T1000 (cell line): Measurements from ENCODE around the gene PFKFB1.
"Not testable (repeated sequence)": the region's sequence is repeated elsewhere in the genome, so short reads cannot be mapped to it uniquely, and the experiment has no call there.

Experiments
- DNase-seq: peaks from one replicate; lab custom pipeline; 2025; ENCODE audit warnings: mixed read lengths; lab: John Stamatoyannopoulos, UW

Gene PFKFB1

DNA sequence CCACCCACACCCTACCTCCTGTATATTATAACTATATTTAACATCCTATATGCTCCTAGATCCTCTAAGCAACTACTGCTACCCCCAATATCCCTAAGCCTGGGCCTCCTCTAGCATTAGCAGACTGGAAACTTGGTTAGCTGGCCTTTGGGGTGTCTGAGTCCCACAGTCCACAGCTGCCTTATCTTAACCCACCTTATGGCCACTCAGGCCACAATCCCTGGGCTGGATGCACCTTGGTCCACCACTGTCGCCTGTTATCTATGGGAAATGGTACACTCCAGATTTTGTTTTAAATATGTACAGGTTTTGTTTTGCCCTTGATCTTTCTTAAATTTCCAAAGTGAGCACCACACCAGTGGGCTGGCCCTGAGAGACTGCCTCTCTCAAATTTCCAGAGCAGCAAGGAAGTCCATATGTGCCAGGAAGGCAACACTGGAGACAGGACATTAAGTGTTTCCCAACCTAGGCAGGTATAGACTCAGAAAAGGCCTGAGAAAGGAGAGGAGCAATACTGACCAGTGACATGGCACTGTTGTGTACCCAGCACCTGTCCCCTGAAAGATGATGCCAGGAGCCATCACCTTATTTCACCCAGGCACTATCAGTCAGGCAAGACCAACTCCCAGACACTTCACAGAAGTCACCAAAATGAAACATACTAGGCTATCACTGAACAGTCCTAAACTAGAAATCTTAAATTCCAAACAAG is 921 bp downstream of the PFKFB1 start:
- DNase-seq = no peak

DNA sequence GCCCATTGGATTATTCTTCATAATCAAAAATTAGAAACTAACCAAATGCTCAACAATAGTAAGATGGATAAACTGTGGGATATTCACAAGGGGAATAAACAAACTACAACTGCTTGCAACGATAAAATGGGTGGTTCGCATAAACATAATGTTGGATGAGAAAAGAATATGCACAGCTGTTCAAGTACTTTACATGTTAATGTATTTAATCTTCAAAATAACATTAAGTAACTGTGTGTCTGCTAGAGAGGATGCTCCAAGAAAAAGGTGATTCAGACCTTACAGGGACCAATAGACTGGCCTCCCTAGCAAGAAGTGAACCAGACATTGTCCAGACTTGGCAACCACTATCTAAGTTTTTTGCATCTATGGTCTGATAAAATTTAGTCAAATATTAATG is 2.3 kb downstream of the PFKFB1 start:
- no peak for DNase-seq

DNA sequence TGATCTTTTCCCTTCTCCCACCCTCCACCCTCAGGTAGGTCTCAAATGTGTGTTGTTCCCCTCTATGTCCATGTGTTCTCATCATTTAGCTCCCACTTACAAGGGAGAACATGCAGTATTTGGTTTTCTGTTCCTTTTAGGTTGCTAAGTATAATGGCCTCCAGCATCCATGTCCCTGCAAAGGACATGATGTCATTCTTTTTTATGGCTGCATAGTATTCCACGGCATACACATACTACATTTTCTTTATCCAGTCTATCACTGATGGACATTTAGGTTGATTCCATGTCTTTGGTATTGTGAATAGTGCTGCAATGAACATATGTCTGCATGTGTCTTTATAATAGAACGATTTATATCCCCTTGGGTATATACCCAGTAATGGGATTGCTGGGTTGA is 10.7 kb downstream of the PFKFB1 start:
- not testable (repeated sequence) for DNase-seq

DNA sequence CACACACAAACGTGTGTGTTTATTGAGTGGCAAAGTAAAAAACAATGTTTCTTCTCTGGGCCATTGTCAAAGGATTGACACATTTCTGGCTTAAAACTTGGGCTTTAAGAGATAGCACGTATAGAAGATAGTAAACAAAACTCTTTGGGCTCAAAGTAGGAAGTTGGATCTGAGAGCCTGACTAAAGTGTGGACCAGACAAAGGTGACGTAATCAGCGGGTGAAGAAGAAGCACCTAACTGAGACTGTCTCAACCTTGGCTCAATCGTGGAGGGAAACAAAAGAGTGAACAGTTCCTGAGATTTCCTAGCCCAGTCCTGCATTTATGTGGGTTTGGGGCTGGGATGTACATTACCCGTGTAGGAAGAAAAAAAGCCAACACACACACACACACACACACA is 13.7 kb downstream of the PFKFB1 start:
- DNase-seq = no peak

DNA sequence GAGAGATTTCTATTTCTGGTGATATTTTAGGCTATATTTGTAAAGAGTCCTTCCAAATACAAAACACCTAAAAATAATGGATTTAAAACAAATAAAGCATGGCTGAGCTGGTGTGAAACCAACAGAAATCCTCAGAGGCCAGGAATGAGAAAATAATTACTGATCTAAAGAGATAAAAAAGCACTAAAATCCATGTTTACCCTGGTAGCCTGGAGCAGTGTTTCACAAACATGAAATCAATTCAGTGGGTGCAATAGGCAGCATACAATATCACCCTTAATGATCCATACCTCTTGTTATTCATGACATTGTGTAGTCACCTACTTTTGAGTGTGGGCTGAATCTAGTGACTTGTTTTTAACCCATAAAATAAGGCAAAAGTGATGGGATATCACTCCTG is 14.6 kb downstream of the PFKFB1 start:
- DNase-seq = no peak

DNA sequence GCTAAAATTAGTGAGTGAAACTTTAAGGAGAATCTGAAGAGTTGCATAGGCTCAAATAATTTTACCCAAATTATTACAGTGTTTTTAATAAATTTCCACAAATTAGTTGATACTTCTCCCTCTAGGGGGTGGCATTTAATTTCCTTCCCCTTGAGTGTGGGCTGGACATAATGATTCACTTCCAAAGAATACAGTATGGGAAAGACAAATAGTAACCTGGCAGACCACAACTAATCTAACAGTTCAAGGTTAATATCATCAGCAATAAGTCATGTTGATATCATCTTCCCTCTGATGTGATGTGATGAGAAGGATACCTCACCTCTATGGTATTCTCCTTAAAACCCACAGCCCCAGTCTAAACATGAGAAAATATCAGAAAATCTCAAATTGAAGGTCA is 15.5 kb downstream of the PFKFB1 start:
- no peak for DNase-seq

DNA sequence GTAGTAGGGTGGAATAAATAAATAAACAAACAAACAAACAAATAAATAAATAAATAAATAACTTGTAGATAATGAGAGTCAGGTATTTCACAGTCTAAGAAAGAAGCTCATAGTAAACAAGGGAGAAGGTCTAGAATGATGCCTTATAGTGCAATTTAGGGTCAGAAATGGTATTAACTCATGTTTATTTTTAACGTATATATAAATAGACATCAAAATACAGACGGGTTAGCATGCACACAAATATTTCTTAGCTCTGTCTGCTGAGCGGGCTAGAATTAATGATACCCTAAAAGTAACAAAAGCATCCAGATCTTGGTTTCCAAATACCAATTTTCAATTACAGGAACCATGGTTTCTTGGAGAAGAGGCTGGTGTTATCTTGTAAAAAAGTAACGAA is 16.6 kb downstream of the PFKFB1 start:
- no peak for DNase-seq

DNA sequence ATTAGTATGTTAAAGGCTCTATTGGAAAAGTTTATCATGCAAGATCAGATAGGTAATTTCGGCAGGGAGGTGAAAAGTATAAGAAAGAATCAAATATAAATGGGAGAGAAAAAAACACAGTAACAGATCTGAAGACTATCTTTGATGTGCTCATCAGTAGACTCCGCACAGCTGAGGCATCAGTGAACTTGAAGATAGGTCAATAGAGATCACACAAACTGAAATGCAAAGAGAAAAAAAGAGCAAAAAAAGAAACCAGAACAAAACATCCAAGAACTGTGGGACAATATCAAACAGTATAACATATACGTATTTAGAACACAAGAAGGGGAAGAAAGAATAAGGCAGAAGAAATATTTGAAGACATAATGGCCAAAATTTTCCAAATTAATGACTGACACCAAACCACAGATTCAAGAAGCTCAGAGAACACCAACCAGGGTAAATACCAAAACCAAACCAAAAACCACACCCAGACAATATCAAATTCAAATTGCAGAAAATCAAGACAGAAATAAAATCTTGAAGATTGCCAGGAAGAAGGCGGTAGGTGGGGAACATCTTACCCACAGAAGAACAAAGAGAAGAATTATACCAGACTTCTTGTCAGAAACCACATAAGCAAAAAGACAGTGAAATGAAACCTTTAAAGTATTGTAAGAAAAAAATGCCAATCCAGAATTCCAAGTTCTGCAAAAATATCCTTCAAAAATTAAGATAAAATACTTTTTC is 29.1 kb downstream of the PFKFB1 start:
- DNase-seq = no peak

DNA sequence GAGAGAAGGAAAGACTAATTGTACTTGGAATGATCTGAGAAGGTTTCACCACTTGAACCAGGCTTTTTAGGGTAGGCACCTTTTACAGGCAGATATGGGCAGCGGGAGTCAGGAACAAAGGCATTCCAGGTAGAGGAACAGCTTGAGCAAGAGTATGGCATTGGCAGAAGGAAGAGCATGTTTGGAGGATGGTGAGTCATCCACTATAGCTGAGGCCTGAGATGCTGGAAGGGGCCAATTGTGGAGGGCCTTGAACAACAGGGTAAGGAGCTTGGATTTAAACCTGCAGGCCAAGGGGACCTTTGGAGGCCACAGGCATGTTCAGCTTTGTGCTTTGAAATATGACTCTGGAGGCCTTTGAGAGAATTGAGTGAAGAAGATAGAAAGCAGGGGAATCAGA is 32.2 kb downstream of the PFKFB1 start:
- no peak for DNase-seq

DNA sequence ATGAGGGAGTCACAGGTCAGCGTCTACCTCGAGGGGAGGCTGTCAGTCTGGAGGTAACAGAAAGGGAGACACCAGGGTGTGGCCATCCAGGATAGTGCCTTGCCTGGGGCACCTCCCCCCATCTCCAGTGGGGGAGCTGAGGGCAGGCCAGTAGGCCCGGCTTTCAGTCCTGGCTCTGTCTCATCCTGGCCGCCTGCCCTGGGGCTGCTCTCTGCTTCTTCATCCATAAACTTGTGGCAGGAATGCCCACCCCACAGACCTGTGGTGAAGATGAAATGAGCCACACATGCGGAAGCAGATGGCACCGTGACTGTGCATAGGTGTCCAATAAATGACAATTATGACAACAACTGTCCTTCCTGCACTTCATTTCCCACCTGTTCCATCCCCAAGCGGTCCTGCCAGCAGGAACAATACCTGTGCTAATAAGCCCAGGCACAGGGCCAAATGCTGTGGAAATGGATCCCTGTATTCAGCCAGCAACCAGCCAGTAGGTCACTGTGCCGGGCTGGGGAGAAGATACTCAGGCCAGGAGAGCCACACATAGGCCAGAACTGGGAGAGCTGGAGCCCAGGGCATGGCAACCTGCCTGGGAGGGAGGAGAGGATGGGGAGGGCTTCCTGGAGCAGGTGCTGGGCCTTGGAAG is 43.1 kb downstream of the PFKFB1 start:
- DNase-seq = no peak

DNA sequence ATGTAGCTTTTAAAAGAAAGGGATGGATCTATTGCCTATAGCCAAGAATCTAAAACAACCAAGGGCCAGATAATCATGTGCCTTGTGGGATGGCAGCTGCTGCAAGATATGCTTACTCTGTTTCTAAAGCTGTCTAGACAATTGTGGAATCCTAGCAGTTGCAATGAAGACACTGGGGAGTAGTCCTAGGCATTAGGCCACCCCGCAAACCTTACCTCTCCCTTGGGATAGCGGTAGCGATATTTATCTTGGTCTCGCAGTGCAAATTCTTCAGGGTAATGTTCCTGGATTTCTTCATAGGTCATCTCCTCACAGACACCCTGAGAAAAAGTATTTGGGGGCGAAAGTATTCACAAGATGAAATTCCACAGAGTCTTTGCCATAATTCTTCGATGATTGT is 48.8 kb downstream of the PFKFB1 start:
- DNase-seq = no peak

DNA sequence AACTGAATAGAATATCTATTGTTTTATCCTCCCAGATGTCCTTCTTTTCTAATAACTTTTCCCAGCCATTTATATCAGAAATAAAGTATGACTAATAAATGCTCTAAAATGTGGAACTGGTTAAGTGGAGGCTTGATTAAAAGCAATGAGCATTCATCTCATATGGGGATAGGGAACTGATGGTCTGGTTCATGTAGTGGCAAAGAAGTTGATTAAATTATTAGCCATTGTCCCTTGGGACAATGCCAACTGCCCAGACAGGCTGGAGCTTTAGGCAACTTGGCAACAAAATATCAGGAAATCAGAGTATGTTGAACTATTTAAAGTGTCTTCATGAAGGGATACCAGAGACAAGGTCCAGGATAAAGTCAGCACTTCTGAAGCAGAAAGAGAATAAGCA is 49.2 kb downstream of the PFKFB1 start:
- no peak for DNase-seq

DNA sequence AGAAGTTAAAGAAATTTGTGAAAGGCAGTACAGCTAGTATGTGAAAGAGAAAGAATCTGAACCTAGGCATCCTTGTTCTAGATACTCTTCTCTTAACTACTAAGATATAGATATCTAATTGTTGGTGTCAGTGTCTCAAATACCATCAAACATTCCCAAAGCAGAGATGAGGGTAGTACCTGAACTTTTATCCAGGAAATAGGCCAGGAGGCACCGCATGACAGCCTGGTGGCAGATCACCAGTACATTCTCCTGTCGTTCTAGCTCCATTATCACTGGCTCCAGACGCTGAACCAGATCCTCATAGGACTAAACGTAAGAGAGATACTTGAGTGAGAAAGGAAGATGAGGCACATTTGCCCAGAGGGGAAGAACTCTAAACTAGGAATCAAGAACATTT is 56.6 kb downstream of the PFKFB1 start:
- DNase-seq = no peak

DNA sequence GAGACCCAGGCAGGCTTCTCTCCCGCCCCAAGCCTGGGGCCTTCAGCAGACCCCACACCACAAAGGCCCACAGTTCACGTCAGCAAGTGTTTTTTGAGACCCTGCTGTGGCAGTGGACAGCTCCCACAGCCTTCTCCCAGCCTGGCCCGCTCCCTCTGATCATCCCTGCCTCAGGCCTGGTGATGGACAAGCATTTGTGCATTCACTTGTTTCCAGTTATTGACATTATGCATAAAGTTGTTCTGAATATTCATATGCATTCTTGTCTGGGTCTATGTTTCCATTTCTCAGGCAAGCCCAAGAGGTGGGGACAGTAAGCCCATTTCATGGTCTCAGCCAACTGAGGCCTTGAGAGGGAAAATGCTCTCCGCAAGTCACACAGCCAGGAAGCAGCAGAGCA is 58.7 kb downstream of the PFKFB1 start:
- DNase-seq = no peak

DNA sequence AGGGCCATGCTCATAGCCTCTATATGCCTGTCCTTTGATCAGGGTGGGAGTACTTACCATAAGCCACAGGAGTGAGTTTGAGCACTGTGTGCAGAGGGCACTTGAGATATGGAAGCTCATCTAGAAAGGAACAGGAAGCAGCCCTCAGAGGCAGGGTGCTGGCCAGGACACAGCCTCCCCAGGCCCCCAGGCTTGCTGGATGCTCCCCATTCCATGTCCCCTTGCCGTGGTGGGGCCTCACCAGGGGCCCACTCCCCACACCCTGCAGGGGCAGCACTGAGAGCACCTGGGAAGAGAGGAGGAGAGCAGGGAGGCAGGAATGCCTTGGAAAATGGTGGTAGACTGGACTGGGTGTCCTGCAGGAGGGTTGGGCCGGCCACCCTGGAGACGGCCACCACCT is 59.1 kb downstream of the PFKFB1 start:
- DNase-seq = no peak

DNA sequence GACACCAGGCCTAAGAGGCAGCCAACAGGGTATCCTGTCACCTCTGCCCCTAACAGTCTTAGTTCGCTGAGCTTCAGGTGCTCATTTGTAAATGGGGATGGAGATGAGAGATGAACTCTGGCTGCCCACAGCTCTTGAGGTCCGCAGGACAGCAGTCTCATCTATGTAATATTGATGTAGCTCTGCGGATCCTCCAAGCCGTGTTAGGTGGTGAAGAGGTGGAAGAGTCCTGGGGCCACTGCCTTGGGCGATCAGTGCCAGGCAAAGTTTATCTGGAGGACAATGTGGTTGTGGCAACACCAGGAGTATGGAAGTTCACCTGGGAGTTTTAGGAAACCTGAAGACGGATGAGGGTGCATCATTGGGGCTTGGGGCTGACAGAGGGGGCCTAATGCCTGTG is 59.9 kb downstream of the PFKFB1 start:
- no peak for DNase-seq

DNA sequence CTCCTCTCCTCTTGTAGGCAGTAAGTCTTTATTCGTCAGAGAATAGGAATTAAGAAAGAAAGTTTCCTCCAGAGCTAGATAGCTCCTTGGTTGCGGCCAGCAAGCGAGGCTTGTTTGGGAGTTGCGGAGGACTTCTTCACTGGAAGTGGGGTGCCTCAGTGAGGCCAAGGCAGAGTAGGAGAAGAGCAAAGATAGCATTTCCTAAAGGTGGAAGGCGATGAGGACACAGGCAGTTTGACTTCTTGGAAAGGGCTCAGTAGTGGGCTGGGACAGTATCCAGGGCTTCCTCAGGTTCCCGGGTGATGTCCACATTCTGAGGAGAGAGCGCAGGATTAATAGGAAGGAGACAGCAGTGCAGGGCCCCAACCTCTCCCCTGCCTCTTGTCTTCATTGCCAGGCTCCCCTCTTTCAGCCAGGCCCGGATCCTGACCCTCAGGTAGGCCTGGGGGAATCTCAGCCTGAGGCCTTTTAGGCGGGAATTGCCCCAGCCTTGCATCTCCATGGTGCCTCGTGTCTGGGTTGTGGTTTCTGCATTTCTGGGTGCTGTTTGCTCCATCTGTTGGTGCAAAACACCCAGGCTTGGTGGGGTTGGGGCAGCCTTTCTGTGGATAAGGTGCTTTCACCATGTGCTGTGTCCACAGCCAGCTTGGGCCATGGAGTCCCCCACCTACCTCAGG is 60.7 kb downstream of the PFKFB1 start:
- no peak for DNase-seq

DNA sequence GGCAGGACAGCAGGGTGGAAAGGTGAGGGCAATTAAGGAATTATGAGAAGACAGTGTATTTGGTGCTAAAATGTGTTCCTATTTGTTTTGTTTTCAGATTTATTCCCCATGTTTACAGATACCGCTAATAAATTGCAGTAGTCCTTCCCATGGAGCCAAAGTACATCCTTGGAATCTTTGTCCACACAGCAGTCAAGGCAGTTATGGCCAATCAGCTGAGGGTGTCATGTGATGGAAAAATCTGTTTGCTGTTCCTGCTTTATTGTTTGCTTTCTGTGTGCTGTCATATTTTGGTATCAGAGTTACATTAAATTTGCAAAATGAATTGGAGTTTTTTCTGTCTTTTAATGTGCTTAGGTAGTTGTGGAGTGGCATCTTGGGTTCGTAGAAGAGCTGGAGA is 62.9 kb downstream of the PFKFB1 start:
- DNase-seq = no peak

DNA sequence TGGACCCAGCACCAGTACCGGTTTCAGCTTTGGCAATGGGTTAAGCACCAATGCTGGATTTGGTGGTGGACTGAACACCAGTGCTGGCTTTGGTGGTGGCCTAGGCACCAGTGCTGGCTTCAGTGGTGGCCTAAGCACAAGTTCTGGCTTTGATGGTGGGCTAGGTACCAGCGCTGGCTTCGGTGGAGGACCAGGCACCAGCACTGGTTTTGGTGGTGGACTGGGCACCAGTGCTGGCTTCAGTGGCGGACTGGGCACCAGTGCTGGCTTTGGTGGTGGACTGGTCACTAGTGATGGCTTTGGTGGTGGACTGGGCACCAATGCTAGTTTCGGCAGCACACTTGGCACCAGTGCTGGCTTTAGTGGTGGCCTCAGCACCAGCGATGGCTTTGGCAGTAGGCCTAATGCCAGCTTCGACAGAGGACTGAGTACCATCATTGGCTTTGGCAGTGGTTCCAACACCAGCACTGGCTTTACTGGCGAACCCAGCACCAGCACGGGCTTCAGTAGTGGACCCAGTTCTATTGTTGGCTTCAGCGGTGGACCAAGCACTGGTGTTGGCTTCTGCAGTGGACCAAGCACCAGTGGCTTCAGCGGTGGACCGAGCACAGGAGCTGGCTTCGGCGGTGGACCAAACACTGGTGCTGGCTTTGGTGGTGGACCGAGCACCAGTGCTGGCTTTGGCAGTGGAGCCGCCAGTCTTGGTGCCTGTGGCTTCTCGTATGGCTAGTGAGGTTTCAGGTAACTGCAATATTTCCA is 63.5 kb downstream of the PFKFB1 start:
- no peak for DNase-seq

DNA sequence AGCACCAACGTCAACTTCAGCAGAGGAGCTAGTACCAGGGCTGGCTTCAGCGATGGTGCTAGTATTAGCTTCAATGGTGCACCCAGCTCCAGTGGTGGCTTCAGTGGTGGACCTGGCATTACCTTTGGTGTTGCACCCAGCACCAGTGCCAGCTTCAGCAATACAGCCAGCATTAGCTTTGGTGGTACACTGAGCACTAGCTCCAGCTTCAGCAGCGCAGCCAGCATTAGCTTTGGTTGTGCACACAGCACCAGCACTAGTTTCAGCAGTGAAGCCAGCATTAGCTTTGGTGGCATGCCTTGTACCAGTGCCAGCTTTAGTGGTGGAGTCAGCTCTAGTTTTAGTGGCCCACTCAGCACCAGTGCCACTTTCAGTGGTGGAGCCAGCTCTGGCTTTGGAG is 65.1 kb downstream of the PFKFB1 start:
- DNase-seq = no peak

DNA sequence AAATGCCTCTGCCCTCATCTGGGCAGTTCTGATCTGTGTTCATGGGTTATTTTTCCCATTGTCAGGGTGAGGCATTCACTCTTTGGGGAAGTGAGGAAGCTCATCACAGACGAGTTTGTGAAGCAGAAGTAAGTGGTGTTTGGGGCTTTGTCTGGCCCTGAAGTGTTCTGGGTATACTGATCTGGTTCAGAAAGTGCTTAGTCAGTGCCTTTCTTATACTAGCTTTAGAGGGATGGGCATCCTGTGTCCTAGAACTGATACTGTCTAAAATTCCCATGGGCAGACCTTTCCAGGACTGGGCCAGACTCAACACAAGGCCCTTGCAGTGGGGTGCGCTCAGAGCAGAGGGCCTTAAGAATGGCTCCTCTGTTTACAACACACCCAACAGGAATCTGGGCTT is 67.0 kb downstream of the PFKFB1 start:
- DNase-seq = no peak

DNA sequence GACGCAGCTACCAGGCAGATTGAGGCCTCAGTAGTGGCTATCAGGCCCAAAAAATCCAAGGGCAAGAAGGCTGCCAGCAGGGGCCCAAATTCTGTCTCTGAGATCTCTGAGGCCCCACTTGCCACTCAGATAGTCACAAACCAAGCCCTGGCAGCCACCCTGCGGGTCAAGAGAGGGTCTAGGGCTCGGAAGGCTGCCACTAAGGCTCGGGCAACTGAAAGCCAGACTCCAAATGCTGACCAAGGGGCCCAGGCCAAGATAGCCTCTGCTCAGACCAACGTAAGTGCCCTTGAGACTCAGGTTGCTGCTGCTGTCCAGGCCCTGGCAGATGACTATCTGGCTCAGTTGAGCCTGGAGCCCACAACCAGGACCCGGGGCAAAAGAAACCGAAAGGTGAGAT is 70.6 kb downstream of the PFKFB1 start:
- no peak for DNase-seq
